OCI-LY1 (cell line): ENCODE data around the gene PZP.

Experiments used
- CTCF ChIP-seq: fragments of 200-600 bp; sonication (generic), shearing (Covaris generic); IDR thresholded peaks from 2 replicates; pipeline ENCODE4 v1.5.1; 2017; ENCODE audit warnings: mild to moderate bottlenecking, antibody characterized with exemption, low read length, moderate library complexity, mixed read lengths
- EZH2 ChIP-seq: fragments of 200-600 bp; sonication (generic), shearing (Covaris generic); IDR thresholded peaks from 2 replicates; pipeline ENCODE4 v1.8.0; 2017; ENCODE audit warnings: borderline replicate concordance, mixed run types, mild to moderate bottlenecking, antibody characterized with exemption, low read length, moderate library complexity, mixed read lengths

DNA sequence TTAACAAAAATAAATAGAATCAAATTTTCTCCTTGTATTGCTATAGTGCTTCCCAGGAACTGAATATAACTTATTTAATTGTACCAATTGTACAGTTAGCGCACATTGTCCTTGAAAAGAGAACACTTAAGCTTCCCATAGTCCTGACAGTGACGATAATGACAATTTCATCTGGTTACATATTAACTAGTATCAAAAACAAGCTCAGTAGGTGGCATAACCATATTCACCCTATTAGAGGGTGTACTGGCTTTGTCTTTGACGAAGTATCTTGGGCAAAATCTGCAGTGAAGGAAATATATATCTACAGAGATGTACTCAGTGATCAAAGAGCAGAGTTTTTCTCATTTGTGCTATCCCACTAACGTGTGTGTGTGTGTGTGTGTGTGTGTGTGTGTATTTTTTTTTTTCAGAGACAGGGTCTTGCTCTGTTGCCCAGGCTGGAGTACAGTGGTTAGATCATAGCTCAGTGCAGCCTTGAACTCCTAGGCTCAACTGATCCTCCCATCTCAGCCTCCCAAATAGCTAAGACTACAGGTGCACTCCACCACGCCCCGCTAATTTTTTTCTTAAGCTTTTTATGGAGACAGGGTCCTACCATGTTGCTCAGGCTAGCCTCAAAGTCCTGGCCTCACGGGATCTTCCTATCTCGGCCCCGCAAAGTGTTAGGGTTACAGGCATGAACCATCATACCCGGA, 87.6 kb downstream of the PZP start:
- TF ChIP-seq CTCF (no peak), EZH2 (no peak)
